Inferior parietal cortex (tissue), 1 donor: Measurements from ENCODE around the gene SIAH1.
A peak's percentile ranks its signal among the peaks of the same experiment; 100 is the strongest.
"Not testable (repeated sequence)": the region's sequence is repeated elsewhere in the genome, so short reads cannot be mapped to it uniquely, and the experiment has no call there.

Source experiments
- DNase-seq: peaks from one replicate; pipeline ENCODE4 v3.0.0-alpha.2; 2016; ENCODE audit errors: extremely low spot score

SIAH1 gene

DNA sequence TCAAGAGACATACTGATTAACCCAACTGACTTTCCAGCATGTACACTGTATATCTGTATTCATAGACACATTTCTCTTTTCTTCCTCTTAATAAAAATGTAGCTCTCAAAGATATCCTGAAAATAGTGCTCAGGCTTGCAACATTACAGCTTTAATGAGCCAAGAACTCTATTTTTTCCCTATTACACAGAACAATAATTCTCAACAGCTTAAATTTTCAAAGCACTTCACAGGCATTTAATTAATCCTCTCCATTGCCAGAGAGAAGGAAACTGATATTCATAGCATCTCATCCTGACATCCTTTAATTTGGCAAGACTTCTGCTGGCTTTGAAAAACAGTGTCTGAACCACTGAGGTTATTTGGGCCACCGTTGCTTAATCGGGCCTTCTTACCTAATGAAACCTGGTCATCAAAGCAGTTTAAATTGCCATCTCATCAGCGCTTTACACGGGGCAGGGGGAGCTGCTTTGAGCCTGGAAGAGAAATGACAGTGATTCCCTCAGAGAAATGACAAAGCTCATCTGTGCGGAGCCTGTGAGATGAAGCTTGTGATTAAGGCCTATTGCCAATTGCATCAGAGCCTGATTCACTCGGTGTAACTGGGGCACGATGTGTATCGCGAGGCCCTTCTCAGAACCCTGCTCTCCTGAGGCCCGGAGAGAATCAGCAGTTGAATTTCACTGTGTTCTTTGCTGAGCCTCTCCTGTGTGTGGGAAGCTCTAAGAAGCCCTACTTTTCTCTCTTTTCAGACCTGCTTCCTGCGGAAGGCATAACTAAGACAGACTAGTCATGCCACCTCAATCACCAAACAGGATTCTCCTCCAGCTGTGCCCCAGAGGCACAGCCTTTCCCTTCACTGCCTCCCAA is 8.5 kb upstream of the SIAH1 start:
- peak; percentile 82 for DNase-seq

DNA sequence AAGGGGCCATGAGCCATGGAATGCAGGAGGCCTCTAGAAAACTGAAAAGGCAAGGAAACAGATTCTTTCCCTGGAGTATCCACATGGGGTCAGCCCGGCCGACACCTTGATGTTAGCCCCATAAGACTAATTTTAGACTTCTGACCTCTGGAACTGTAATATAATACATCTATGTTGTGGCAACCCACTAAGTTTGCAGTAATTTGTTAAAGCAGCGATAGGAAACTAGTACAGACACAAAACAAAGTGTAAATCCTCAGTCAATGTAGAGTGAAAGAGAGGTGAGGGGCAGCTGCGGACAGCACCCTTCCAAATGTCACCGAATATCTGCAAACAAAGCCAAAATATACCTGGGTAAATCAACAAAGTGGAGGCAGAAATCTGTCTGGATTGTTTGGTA is 7.2 kb upstream of the SIAH1 start:
- no peak for DNase-seq

DNA sequence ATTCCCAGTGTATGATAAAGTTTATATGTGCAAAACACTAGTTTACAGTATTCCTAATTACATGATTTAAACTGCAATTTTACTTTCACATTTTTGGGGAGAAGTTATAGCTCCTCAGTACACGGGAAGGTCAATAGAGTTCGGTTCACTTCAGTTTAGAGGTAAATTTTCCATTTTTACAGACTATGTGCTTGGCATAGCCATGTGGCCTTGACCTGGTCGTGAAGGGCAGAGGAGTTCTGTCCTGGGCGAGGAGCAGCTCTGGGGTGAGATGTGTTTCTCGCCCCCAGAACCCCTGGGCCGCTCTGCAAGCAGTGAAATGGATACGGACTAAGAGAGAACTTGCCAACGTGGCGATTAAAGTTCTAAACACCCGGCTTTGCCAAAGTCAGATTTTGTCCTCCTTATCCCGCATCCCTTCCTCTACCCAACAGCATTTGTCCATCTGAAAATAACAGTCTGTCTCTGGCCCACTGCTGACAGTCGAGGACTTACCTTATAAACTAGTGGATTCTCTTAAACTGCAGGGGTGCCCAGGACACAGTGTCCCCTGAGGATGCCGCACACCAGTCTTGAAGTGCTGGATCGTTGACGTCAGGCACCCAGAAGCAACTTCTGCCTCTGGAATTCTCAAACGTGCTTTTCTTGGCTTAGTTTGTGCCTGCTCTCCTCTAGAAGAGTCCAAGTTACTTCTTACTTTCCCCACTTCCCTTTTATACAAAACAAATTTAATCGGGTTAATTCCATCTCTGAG is 1.5 kb upstream of the SIAH1 start:
- DNase-seq: no peak

DNA sequence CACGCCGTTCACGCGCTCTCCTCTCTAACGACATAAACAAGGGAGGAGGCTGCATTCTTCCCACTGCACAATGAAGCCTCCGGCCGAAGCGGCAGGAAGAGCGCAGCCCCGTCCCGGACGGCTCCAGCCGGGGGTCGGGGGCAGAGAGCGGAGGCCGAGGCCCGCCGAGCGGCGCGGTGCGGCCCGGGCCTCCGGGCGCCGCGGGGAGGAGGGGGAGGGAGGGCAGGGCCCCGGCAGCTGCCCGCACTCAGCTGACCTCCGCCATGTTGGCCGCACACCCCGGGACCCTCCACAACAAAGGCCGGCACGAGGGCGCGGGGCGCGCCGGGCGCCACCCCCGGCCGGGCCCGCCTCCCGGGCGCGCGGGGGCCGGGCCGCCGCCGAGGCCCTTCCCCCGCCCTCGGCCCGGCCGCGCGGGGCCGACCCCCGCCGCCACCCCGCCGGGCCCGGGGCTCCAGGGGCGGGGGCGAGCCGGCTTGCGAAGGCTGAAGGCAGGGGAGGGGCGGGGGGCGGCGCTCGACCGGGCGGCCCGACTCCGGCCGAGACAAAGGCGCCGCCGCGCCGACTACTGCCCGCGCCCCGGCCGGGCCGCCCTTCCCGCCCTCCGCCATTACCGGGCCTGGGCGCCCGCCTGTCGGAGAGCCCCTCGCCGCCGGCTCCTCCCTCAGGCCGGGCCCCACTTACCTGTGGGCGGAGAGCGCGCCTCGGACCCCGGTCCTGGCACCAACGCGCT is 527 bp downstream of the SIAH1 start:
- no peak for DNase-seq

DNA sequence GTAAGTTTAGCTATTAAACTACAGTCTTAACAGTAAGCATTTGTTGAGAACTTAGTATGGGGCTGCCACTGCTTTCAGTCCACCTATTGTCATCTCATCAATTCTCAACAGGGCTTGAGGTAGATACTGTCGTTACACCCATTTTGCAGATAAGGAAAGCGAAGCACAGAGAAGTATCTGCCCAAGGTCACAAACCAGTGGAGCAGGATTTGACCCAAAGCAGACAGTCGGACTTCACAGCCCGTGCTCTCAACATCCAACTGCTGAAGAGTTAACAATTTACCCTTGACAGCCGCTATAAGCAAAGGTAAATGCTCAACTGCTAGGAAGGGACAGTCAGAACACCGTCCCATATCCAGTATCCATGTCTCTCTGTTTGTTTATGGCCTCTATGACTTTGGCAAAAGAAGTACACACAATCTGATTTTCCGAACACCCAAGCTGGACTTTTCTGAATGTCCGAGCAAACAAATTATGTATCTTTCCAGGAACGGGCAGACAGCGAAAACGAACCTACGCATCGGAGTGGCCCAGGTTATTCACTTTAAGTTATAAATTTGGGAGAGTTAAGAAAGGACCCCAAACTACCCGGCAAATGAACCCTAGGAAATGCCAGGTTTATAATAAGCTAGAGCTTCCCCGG is 1.2 kb downstream of the SIAH1 start:
- DNase-seq: no peak

DNA sequence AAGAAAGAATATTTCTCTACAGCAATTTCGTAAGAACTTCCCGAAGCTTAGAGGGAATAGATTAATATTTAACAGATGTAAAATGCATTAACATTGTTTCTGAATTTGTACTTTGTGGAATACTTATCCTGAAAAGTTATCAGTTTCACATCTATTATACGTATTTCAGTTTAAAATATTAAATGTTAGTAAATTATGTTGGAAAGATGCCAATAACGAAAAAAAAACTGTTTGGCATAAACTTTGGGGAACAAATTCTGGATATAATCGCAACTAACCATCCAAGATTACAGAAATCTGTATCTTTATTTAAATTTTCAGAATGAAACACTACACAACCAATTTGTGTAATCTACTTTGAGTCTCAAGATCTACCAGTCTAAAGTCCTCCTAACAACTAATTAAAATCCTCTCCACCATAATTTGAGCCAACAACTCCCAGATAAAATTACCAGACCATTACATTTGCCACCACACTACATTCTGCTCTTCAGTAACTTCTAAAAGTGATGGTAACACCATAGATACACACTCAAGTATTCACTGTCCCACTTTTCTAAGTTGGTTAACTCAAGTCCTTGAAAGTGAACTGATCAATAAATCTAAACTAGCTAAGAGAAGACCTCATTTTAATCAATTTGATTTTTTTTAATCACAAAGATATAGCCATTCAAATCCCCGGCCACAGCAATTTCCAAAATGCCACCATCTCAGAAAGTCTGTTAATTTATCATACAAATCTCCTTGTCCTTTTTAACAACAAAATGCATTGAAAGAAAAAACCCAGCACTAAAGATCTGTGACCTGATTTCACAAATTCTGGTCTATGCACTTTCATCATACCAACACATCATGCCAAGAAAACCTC is 2.0 kb downstream of the SIAH1 start:
- no peak for DNase-seq

DNA sequence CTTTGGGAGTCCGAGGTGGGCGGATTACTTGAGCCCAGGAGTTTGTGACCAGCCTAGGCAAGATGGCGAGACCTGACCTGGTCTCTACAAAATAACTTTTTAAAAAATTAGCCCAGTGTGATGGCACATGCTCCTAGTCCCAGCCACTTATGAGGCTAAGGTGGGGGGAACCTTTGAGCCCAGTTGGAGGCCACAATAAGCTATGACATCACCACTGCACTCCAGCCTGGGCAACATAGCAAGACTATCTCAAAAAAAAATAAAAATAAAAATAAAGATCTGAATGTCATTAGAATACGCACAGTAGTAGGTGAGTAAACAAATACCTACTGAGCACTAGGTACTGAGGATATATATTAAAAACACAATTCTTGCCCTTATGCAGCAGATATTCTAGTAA is 3.1 kb downstream of the SIAH1 start:
- no peak for DNase-seq

DNA sequence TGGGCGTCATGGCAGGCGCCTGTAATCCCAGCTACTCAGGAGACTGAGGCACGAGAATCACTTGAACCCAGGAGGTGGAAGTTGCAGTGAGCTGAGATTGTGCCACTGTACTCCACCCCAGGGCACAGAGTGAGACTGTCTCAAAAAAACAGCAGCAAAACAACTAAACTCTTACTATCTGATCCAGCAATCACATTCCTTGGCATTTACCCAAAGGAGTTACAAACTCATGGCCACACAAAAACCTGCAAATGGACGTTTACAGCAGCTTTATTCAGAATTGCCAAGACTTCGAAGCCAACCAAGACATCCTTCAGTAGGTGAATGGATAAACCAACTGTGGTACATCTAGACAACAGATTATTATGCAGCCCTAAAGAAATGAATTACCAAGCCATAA is 4.0 kb downstream of the SIAH1 start:
- no peak for DNase-seq

DNA sequence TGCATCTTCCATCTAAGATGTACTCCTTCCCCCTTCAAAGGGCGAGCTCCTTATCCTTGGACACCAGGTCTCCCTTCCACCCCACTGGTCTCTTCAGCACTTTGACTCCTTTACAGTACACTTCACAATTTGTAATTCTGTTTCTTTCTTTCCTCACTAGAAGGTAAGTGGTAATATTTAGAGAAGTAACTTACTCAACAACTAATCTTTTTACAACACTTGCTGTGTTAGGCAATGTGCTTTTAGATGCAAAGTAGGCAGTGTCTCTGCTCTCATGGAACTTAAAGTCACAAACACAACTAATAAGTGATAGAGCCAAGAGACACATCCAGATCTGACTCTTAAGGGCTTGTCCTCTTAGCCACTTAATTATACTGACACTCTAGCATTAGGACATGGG is 6.4 kb downstream of the SIAH1 start:
- no peak for DNase-seq

DNA sequence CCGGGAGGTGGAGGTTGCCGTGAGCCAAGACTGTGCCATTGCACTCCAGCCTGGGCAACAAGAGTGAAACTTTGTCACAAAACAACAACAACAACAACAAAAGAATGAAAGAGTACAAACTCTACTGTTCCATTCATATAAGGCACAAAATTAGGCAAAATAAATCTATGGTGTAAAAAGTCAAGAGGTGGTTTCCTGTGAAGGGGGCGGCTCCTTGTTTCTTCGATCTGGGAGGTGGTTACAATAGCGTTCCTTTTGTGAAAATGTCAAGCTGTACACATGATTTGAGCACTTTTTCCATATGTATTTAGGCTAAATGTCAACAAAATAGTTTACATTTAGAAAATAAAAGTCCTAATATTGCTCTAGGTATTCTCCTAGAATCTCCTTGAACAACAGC is 6.9 kb downstream of the SIAH1 start:
- DNase-seq: no peak

DNA sequence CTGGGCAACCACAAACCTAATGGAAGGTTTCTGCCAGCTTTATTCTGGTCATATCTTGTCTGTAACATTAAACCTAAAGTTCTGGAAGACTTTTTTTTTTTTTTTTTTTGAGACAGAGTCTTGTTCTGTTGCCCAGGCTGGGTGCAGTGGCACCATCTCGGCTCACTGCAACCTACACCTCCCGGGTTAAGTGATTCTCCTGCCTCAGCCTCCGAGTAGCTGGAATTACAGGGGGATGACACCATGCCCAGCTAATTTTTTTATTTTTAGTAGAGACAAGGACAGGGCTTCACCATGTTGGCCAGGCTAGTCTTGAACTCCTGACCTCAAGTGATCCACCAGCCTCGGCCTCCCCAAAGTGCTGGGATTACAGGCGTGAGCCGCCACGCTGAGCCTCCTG is 7.9 kb downstream of the SIAH1 start:
- DNase-seq: not testable (repeated sequence)

DNA sequence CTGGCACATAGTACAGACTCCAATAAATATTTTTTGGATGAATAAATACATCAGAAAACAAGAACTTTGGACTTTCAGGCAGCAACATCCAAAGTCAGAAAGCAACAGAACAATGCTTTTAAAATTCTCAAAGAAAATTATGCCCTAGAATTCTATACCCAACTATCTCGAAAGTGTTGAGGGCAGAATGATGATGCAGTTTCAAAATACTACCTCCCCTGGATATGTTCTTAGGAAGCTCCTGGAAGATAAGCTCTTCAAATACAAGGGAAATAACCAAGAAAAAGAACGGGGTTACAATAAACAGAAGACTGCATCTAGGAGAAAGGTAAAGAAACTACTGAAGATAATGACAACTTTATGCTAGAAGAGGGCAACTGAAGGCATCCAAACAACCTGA is 11.0 kb downstream of the SIAH1 start:
- no peak for DNase-seq

DNA sequence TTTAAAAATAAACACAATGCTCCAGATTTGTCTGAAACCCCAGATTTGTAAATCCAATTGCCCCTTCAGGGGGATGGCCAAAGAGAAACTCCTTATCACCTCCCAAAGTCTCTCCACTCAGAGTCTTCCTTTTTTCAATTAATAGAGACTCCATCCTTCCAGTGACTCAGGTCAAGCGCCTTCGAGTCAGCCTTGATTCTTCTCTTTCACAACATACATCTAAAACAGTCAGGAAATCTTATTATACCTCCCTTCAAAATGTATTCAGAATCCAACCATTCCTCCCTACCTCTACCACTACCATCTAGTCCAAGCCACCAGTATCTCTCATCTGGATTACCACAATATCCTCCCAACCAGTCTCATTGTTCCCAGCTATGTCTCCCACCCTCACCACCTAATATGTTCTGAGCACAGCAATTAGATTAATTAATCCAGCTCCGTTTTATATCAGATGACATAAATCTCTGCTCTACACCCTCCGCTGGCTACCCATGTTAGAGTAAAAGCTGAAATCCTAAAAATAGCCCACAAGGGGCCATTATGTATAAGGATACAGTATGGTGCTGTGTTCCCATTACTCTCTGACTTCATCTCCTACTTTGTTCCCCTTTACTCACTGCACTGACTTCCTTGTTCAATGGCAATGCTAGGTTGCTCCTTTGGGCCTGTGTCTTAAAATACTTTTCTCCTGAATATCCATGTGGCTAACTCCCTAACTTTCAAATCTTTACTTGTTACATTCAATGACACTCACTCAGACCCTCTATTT is 11.8 kb downstream of the SIAH1 start:
- DNase-seq: no peak

DNA sequence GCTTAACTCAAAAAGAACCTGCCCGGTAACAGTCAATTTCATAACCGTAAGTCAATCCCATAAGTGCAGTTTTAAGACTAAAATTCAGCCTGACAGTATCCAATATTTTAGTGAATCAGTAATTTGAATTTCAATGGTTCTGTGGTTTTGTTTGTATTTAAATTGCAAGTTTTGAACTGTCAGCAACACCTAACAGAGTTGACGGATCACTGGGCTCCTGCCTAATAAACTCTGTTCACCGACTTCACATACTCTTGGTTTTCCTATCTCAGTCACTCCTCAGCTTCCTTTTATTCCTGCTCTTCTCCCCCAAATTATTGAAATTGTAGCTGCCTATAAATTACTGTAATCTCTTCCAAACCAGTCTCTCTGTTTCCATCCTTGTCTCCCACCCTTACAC is 12.5 kb downstream of the SIAH1 start:
- DNase-seq: no peak

DNA sequence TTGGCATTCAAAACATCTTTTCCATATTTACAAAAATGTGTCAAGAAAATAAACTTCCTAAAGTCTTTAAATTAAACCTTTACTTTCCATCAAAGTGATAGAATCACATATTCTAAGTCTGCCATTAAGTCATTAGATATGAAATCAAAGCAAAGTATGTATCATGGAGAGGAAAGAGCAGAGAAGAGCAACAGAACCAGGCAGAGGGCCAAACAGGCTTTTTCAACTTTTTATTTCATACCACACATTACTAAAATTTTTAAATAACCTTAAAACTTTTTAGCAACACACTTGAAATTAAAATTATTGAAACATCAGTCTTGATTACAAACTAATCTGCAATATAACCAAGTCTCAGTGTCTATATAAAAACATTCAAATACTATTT is 13.8 kb downstream of the SIAH1 start:
- no peak for DNase-seq

DNA sequence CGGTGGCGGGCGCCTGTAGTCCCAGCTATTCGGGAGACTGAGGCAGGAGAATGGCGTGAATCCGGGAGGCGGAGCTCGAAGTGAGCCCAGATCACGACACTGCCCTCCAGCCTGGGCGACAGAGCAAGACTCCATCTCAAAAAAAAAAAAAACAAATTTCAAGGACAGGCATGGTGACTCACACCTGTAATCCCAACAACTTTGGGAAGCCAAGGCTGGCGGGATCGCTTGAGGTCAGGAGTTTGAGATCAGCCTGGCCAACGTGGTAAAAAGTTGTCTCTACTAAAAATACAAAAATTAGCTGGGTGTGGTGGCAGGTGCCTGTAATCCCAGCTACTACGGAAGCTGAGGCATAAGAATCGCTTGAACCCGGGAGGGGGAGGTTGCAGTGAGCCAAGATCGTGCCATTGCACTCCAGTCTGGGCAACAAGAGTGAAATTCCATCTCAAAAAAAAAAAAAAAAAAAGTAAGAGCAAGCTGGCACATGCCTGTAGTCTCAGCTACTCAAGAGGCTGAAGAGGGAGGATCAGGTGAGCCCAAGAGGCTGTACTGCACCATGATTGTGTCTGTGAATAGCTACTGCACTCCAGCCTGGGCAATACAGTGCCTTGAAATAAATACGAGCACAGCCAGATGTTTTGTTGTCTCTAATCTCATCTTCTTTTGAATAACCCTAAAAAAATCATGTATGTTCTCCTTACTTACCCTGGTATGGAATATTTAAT is 14.4 kb downstream of the SIAH1 start:
- not testable (repeated sequence) for DNase-seq

DNA sequence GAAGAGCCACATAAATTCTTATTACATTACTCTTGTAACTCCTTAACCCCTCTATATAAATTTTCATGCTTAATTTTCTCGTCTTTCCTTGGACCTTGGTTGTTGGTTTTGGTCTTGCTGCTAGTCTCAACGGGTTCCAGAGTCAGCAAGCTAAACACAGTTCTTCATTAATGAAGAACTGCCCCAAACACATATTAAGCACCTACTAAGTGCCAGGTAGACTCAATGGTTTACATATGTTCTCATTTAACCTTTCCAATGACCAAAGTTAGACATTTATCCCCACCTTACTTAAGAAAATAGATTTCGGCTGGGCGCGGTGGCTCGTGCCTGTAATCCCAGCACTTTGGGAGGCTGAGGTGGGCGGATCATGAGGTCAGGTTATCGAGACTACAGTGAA is 15.0 kb downstream of the SIAH1 start:
- no peak for DNase-seq

DNA sequence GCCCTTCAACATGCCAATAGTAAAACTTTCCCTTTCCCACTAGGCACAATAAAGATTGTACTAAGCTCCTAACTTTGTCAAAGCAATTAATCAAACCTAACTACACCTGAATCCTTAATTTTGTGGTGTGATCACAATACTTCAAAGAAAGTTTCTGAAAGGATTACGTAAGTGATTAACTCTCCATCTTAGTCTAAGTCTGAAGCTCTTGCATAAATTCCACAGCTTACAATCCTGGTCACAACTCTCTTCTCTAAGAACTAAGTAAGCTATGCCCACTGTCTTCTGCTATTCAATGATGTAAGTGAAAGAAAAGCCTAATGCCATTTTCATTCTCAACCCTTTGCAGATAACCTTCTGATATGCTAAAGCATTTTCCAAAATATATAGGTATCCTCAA is 15.4 kb downstream of the SIAH1 start:
- DNase-seq: no peak

DNA sequence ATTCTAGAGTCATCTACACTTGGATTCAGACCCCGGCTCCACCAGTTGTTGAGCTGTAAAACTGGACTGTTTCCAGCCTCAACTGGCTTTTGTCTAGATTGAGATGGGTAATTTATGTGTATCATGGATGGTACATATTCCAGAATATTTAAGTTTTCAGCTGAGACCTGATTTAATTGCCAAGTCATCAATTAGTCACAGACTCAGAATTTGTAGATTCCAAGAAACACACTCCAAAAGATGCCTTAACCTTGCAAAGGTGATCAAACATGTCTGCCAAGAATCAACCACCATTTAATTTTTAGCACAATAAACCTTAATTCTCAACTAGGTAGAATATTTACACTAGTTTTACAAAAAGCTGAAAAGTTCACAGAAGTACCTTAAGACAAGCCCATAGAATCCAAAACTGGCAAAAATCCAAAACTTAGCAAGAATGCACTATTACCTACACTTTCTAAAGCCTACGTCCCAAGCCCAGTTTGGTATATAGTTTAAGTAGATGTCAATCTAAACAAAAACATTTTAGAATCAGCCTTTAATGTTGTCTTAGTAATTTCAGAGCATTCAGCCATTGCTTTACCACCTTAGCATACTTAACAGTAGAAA is 17.7 kb downstream of the SIAH1 start:
- DNase-seq: no peak
